ENCODE measurements around the gene TBX6.

TBX6 gene

GRCh38 chr16:30113031-30113710 is 21.4 kb upstream of the TBX6 start, which contains the start of gene GDPD3:
GDPD3 (minus strand) TSS chr16:30113537; CDS start chr16:30113478, 59 bp downstream.
- no peak for DNase-seq

DNA sequence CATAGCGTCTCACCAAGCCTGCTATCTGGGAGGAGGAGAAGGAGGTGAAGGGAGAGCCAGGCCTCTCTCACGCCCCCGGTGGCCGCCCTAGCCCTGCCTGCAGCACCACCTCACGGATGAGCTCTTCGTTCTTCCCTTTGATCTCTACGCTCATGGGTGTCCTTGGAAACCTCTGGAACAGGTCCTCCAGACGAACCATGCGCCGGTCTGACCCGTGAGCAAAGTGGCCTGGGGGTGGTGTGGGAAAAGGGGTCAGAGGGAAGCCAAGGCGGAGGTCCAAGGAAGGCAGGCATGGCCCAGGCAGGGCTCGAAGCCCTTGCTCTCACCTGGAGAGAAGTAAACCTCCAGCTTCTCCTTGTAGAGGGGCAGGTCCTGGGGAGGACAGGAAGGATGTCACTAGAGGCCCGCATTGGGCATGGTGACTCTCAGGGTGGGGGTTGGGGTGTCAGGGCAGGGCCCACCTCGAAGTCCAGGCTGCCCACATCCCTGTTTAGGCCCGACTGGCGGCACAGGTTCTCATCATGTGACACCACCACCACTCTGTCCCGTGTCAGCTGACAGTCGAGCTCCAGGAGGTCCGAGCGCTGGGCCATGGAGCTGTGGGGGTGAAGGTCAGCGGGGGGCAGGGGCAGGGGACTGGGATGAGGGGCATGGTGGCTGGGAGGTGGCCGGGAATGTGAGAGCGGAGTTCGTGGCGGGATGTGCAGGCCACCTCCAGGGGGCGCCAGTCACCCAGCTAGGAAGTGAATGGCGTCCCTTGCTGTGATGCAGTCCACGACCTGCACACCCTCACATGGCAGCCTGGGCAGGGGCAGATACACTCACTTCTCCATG is 20.7 kb upstream of the TBX6 start:
- DNase-seq, result peak; percentile 75

DNA sequence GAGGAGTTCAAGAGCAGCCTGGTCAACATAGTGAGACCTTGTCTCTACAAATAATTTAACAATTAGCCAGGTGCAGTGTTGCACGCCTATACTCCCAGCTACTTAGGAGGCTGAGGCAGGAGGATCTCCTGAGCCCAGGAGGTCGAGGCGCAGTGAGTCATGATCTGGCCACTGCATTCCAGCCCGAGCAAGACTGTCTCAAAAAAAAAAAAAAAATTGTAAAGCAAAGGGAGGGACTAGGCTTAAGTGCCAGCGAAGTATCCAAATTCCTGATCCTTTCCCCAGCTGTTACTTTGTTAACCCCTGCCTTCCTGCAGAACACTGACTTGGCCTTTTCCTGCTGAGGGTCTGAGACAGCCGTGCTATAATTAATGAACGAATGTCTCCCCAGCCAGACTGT is 18.9 kb upstream of the TBX6 start:
- DNase-seq, result no peak

GRCh38 chr16:30108059-30108850 is 16.5 kb upstream of the TBX6 start:
- no peak for DNase-seq

DNA sequence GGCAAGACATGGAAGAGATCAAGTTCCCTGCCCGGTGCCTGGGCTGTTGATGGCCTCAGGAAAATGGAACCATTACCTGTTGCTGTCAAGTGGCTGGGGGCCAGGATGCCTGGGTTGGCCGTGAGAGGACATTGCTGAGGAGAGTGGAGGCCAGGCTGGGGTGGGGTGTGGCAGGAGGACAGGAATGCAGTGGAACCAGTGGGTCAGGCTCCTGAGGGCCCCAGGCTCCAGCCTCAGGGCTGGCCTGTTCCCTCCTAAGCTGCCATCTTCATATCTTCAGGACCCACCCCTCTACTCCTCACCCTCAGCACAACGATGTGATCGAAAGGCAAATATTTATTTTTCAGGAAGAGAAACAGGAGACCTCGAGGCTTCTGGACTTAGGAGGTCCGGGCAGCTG is 12.8 kb upstream of the TBX6 start:
- DNase-seq, result no peak

- no peak for DNase-seq
These were observed 12.4 kb upstream of the TBX6 start for GRCh38 chr16:30104090-30104489.

- DNase-seq, result no peak
These were observed 5.3 kb upstream of the TBX6 start for GRCh38 chr16:30096862-30097563.

- DNase-seq, result peak; percentile 95
These were observed 4.6 kb upstream of the TBX6 start, which contains the start of gene YPEL3 for GRCh38 chr16:30096105-30096861. YPEL3 (minus strand) TSS chr16:30096213; CDS start chr16:30095482, 731 bp downstream.

- no peak for DNase-seq
These were observed 3.7 kb upstream of the TBX6 start for GRCh38 chr16:30095166-30096078.

DNA sequence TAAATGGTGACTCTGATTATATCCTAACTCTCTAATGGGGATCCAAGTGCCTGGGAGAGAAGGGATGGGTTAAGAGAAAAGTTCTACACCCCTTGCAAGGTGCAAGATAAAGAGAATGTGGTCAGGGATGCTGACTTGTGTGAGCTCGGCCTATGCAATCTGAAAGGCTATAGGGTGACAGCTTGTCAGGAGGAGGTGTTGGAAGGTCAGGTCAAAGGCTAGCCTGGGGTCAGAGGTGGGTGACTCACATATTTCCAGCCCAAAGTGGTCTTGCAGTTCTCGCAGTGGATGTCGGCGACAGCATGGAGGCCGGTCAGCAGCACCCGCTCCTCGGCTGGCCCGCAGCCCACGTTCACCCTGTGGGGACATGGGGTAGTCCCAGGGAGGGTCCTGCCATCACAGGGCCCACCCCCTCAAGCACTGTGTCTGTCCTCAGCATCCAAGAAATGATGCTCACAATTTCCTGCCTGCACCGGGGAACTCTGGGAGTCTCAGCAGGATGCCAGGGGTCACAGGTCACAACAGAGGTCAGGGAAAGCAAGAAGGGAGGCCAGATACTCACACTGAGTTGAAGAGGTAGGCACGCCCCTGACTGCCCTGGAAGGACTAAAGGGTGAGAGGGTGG is 2.9 kb upstream of the TBX6 start:
- no peak for DNase-seq

DNA sequence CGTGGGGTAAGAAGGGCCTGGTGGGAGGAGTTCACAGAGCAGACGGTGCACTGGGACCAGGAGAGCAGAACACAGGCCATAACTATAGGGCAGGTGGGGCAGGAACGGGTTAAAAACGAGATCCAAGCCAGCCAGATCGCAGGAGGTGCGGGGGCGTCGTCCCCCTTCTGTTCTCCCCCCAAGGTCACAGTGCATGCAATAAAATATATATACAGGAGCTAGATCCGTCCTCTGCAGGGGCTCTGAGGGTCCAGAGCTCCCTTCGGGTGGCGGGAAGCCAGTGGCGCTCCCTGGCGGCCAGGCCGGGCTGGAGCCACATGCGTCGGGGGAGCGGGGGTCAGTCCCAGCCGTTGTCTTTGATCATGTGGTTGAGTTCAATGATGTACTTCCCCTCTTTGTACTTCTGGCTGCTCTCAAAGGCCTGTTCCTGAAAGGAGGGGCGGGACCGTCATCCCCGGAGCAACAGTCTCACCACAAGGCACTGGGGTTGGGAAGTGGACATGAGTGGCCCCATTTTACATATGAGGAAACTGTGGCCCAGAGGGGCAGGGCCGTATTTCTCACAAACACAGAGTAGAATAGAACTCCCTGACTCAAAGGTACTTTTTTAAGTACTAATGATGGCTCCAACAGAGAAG is 768 bp upstream of the TBX6 start:
- DNase-seq, result peak; percentile 92

GRCh38 chr16:30090610-30091331 is 953 bp downstream of the TBX6 start:
- no peak for DNase-seq

- DNase-seq, result no peak
These were observed 2.7 kb downstream of the TBX6 start for GRCh38 chr16:30088832-30089624.

- DNase-seq, result no peak
These were observed 3.4 kb downstream of the TBX6 start for GRCh38 chr16:30088237-30088831.

GRCh38 chr16:30087181-30087898 is 4.4 kb downstream of the TBX6 start:
- no peak for DNase-seq

GRCh38 chr16:30086291-30087140 is 5.2 kb downstream of the TBX6 start:
- DNase-seq, result no peak

All from 8988T (cell line).